ENCODE results near the gene LRR1.
A peak's percentile ranks its signal among the peaks of the same experiment; 100 is the strongest.
"Not testable (repeated sequence)": the region's sequence is repeated elsewhere in the genome, so short reads cannot be mapped to it uniquely, and the experiment has no call there.

Gene LRR1

DNA sequence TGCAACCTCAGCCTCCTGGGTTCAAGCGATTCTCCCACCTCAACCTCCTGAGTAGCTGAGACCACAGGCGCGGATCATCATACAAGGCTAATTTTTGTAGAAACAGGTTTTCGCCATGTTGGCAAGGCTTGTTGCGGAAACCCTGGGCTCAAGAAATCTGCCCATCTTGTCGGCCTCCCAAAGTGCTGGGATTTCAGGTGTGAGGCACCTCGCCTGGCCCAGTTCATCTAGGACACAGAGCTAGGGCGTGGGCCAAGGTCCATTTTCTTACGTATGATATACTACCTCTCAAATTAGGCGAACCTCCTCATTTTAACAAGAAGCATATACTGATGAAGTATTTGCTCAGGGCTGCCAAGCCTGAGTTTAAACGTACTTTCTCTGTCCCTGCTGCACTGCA, 14.7 kb upstream of the LRR1 start:
- Histone ChIP-seq H3K27me3 (ENCODE audit: insufficient read depth, low read length, poor library complexity) (no peaks in the 10 kb centered on the region), H3K79me2 (ENCODE audit: insufficient read depth, low read length) (peaks cover 70% of the 10 kb centered on the region), H3K36me3 (ENCODE audit: insufficient read depth, low read length) (peaks cover 45% of the 10 kb centered on the region), H2AFZ (ENCODE audit: low read depth, low read length) (no peak overlapping the region), H3K9me3 (ENCODE audit: insufficient read depth, low read length, severe bottlenecking) (no peaks in the 10 kb centered on the region), H3K4me3 (ENCODE audit: low read depth in 1 of 2, low read length in 2 of 2) (peak overlapping the region; percentile 87 to 98; a peak in 3 of 4 replicates), H3K27ac (ENCODE audit: low read length) (no peak overlapping the region; the same call in 1 of the 2 replicates), H3K4me1 (ENCODE audit: insufficient read depth, low read length) (peaks cover 43% of the 10 kb centered on the region), H3K9ac (ENCODE audit: low read depth, low read length) (peak overlapping the region; percentile 91), H3K4me2 (ENCODE audit: insufficient read depth, low read length) (peak overlapping the region; percentile 92), H4K20me1 (ENCODE audit: insufficient read depth, low read length) (peaks cover 56% of the 10 kb centered on the region)
- DNase-seq (no peak), ATAC-seq (ENCODE audit: insufficient read depth, low read depth) (no peak)
- TF ChIP-seq, protein P1, sequence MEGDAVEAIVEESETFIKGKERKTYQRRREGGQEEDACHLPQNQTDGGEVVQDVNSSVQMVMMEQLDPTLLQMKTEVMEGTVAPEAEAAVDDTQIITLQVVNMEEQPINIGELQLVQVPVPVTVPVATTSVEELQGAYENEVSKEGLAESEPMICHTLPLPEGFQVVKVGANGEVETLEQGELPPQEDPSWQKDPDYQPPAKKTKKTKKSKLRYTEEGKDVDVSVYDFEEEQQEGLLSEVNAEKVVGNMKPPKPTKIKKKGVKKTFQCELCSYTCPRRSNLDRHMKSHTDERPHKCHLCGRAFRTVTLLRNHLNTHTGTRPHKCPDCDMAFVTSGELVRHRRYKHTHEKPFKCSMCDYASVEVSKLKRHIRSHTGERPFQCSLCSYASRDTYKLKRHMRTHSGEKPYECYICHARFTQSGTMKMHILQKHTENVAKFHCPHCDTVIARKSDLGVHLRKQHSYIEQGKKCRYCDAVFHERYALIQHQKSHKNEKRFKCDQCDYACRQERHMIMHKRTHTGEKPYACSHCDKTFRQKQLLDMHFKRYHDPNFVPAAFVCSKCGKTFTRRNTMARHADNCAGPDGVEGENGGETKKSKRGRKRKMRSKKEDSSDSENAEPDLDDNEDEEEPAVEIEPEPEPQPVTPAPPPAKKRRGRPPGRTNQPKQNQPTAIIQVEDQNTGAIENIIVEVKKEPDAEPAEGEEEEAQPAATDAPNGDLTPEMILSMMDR (IDR thresholded peaks at IDR 0.05; ENCODE audit: borderline replicate concordance, extremely low read depth, low read length, poor library complexity, severe bottlenecking), result no peak
- no peak for TF ChIP-seq EZH2 (IDR thresholded peaks at IDR 0.05; ENCODE audit: borderline replicate concordance, low read depth, low read length, severe bottlenecking)

DNA sequence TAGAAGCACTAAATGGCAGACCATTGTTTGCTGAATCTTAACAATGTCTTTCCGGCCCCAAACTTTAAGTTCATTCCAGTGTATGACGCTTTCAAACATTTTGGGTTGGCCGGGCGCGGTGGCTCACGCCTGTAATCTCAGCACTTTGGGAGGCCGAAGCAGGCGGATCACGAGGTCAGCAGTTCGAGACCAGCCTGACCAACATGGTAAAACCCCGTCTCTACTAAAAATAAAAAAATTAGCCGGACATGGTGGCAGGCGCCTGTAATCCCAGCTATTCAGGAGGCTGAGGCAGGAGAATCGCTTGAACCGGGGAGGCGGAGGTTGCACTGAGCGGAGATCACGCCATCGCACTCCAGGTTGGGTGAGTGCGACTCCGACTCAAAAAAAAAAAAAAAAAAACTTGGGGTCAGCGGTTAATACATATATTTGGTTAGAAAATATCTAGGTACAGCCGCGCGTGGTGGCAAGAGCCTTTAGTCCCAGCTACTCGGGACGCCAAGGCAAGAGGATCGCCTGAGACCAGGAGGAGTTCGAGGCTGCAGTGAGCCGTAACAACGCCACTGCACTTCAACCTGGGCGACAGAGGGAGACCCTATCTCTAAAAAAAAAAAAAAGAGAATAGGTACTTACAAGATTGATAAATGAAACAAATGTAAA, 13.6 kb upstream of the LRR1 start:
- H3K4me1 ChIP-seq (ENCODE audit: insufficient read depth, low read length), result peaks cover 43% of the 10 kb centered on the region
- peak overlapping the region; percentile 91 for H3K9ac ChIP-seq (ENCODE audit: low read depth, low read length)
- peak overlapping the region; percentile 92 for H3K4me2 ChIP-seq (ENCODE audit: insufficient read depth, low read length)
- ATAC-seq (ENCODE audit: insufficient read depth, low read depth); H3K27me3 ChIP-seq (ENCODE audit: insufficient read depth, low read length, poor library complexity); H3K9me3 ChIP-seq (ENCODE audit: insufficient read depth, low read length, severe bottlenecking); H2AFZ ChIP-seq (ENCODE audit: low read depth, low read length): not testable (repeated sequence)
- peaks cover 60% of the 10 kb centered on the region for H3K79me2 ChIP-seq (ENCODE audit: insufficient read depth, low read length)
- peaks cover 47% of the 10 kb centered on the region for H4K20me1 ChIP-seq (ENCODE audit: insufficient read depth, low read length)
- peak overlapping the region; percentile 87 to 98 for H3K4me3 ChIP-seq (ENCODE audit: low read depth in 1 of 2, low read length in 2 of 2)
- H3K27ac ChIP-seq (ENCODE audit: low read length), result peak overlapping the region; percentile 98
- DNase-seq, result peak; percentile 29
- H3K36me3 ChIP-seq (ENCODE audit: insufficient read depth, low read length), result peaks cover 36% of the 10 kb centered on the region

DNA sequence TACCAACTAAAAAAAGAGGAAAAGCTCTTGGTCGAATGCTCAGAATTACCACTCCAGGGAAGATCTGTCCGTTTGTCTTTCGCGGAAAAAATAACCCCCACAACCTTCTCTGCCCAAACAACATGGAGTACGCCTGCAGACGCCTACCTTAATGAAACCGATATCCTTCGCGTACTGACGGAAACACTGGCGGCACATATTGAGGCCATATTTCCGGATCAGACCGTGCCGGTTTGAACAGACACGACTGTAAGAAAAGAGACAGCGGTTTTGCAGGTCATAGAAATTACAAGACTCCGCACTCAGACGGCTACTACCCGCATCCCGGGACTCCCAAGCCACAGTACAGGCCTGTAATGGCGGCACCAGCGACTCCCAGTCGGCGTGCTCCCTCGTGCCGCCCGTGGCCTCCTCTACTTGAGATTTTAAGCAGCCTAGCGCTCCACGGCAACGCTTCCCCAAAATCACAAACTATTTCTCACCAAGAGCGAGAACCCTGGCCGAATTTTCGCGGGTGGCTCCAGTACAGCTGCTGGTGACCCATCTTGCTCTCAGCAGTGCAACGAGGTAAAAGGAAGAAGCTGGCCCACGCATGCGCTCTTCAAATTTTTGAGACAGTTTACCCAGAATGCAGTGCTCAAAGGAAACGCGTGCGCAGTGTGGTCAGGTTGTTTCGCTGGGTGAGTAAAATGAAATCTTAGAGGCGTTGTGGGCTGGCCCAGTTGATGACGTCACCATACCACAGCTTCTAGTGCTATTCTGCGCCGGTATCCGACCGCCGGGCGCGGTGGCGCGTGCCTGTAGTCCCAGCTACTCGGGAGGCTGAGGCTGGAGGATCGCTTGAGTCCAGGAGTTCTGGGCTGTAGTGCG, 12.7 kb upstream of the LRR1 start, which contains the start of gene RPS29:
Gene RPS29 (minus strand): TSS at position 578 of the 870 bp plus-strand sequence. CDS start 34 bp downstream, at position 544.
- H3K27me3 ChIP-seq (ENCODE audit: insufficient read depth, low read length, poor library complexity), result no peaks in the 10 kb centered on the region
- H4K20me1 ChIP-seq (ENCODE audit: insufficient read depth, low read length), result peaks cover 43% of the 10 kb centered on the region
- H3K9me3 ChIP-seq (ENCODE audit: insufficient read depth, low read length, severe bottlenecking), result no peaks in the 10 kb centered on the region
- H3K79me2 ChIP-seq (ENCODE audit: insufficient read depth, low read length), result peaks cover 52% of the 10 kb centered on the region
- DNase-seq (peak; percentile 99), ATAC-seq (ENCODE audit: insufficient read depth, low read depth) (peak; percentile 87)
- H3K4me3 ChIP-seq (ENCODE audit: low read depth in 1 of 2, low read length in 2 of 2), result peak within 1 kb of the TSS; percentile 87 to 98
- peaks cover 43% of the 10 kb centered on the region for H3K4me1 ChIP-seq (ENCODE audit: insufficient read depth, low read length)
- peaks cover 36% of the 10 kb centered on the region for H3K36me3 ChIP-seq (ENCODE audit: insufficient read depth, low read length)
- H2AFZ ChIP-seq (ENCODE audit: low read depth, low read length), result peak within 1 kb of the TSS; percentile 82
- TF ChIP-seq, protein P1 (IDR thresholded peaks at IDR 0.05; ENCODE audit: borderline replicate concordance, extremely low read depth, low read length, poor library complexity, severe bottlenecking), result no peak
- no peak for TF ChIP-seq EZH2 (IDR thresholded peaks at IDR 0.05; ENCODE audit: borderline replicate concordance, low read depth, low read length, severe bottlenecking)
- peak within 1 kb of the TSS; percentile 91 for H3K9ac ChIP-seq (ENCODE audit: low read depth, low read length)
- peak within 1 kb of the TSS; percentile 98 for H3K27ac ChIP-seq (ENCODE audit: low read length)
- peak within 1 kb of the TSS; percentile 92 for H3K4me2 ChIP-seq (ENCODE audit: insufficient read depth, low read length)

All from DND-41 (cell line).